HEK293 (cell line): ENCODE measurements around the gene ALDH18A1.

Experiments used
- CTCF ChIA-PET: fragments of 350-600 bp; formaldehyde crosslinking; extraction: SDS; loops from one replicate; lab custom pipeline; 2021; ENCODE audit warnings: antibody characterized with exemption; lab: Yijun Ruan, JAX
- POLR2A ChIA-PET: fragments of 300-600 bp; formaldehyde crosslinking; extraction: SDS; loops from one replicate; lab custom pipeline; 2020; ENCODE audit warnings: antibody characterized with exemption, inconsistent platforms; lab: Yijun Ruan, JAX
- H3K27ac ChIP-seq: fragments of 200-500 bp; sonication (Bioruptor generic); 2 replicates; pipeline ENCODE4 v1.5.1; 2014; ENCODE audit warnings: low read depth, low read length, control low read depth, inconsistent platforms; ENCODE audit errors: extremely low read depth
- H3K36me3 ChIP-seq, 2 experiments: fragments of 200-500 bp in 1 of 2; sonication (Bioruptor generic) in 1 of 2; 1 replicate in 1 of 2; 2 replicates in 1 of 2; pipeline ENCODE4 v1.5.1; 2014 to 2017; ENCODE audit warnings: inconsistent platforms in 2 of 2, low read length in 2 of 2; ENCODE audit not compliant: control insufficient read depth in 2 of 2, insufficient read depth in 1 of 2
- H3K4me1 ChIP-seq: fragments of 200-500 bp; sonication (Bioruptor generic); 2 replicates; pipeline ENCODE4 v1.5.1; 2014; ENCODE audit warnings: mild to moderate bottlenecking, low read length, inconsistent platforms; ENCODE audit not compliant: control insufficient read depth, insufficient read depth
- H3K4me3 ChIP-seq: 2 replicates; pipeline ENCODE4 v1.5.1; 2011; ENCODE audit warnings: low read depth, mild to moderate bottlenecking, control low read depth, low read length, moderate library complexity
- H3K9me3 ChIP-seq: fragments of 200-500 bp; sonication (Bioruptor generic); 2 replicates; pipeline ENCODE4 v1.5.1; 2014; ENCODE audit warnings: low read depth, low read length, inconsistent platforms; ENCODE audit not compliant: control insufficient read depth, insufficient read depth
- MEIS1 ChIP-seq: sonication (generic); formaldehyde crosslinking; IDR thresholded peaks from 2 replicates; pipeline ENCODE4 v1.8.1; 2022; ENCODE audit warnings: missing genetic modification reagents, mild to moderate bottlenecking, borderline replicate concordance
- RBAK ChIP-seq: fragments of 450-650 bp; formaldehyde crosslinking; IDR thresholded peaks from 2 replicates; pipeline ENCODE4 v1.5.1; 2016; ENCODE audit warnings: missing biosample characterization, missing genetic modification characterization
- SETDB1 ChIP-seq: IDR thresholded peaks from one replicate; pipeline ENCODE4 v1.6.1; 2017; ENCODE audit warnings: mild to moderate bottlenecking, low read length, moderate library complexity, mixed read lengths; ENCODE audit not compliant: insufficient read length
- SP3 ChIP-seq: fragments of 450-650 bp; formaldehyde crosslinking; IDR thresholded peaks from 2 replicates; pipeline ENCODE4 v1.5.1; 2016; ENCODE audit warnings: missing biosample characterization, missing genetic modification characterization
- ZBTB48 ChIP-seq: fragments of 450-650 bp; formaldehyde crosslinking; IDR thresholded peaks from 2 replicates; pipeline ENCODE4 v1.5.1; 2016; ENCODE audit warnings: missing biosample characterization, missing genetic modification characterization
- ZFP37 ChIP-seq: fragments of 450-650 bp; formaldehyde crosslinking; IDR thresholded peaks from 2 replicates; pipeline ENCODE4 v1.5.1; 2016; ENCODE audit warnings: missing biosample characterization, missing genetic modification characterization
- ZFP69B ChIP-seq: fragments of 450-650 bp; formaldehyde crosslinking; IDR thresholded peaks from 2 replicates; pipeline ENCODE4 v1.5.1; 2016; ENCODE audit warnings: missing biosample characterization, missing genetic modification characterization
- ZNF132 ChIP-seq: fragments of 450-650 bp; formaldehyde crosslinking; IDR thresholded peaks from 2 replicates; pipeline ENCODE4 v1.5.1; 2017; ENCODE audit warnings: missing biosample characterization, missing genetic modification characterization, borderline replicate concordance
- ZNF138 ChIP-seq: fragments of 450-650 bp; formaldehyde crosslinking; IDR thresholded peaks from 2 replicates; pipeline ENCODE4 v1.5.1; 2016; ENCODE audit warnings: missing biosample characterization, missing genetic modification characterization, borderline replicate concordance
- ZNF146 ChIP-seq: fragments of 450-650 bp; formaldehyde crosslinking; IDR thresholded peaks from 2 replicates; pipeline ENCODE4 v1.5.1; 2016; ENCODE audit warnings: missing biosample characterization, missing genetic modification characterization
- ZNF211 ChIP-seq: fragments of 450-650 bp; formaldehyde crosslinking; IDR thresholded peaks from 2 replicates; pipeline ENCODE4 v1.5.1; 2016; ENCODE audit warnings: low read depth, missing biosample characterization, missing genetic modification characterization
- ZNF214 ChIP-seq: fragments of 450-650 bp; formaldehyde crosslinking; IDR thresholded peaks from 2 replicates; pipeline ENCODE4 v1.5.1; 2017; ENCODE audit warnings: missing biosample characterization, mild to moderate bottlenecking, missing genetic modification characterization, borderline replicate concordance
- ZNF24 ChIP-seq: fragments of 450-650 bp; formaldehyde crosslinking; IDR thresholded peaks from 2 replicates; pipeline ENCODE4 v1.5.1; 2016; ENCODE audit warnings: missing biosample characterization, missing genetic modification characterization
- ZNF302 ChIP-seq: fragments of 450-650 bp; formaldehyde crosslinking; IDR thresholded peaks from 2 replicates; pipeline ENCODE4 v1.5.1; 2016; ENCODE audit warnings: missing biosample characterization, missing genetic modification characterization, low read depth
- ZNF311 ChIP-seq: fragments of 450-650 bp; formaldehyde crosslinking; IDR thresholded peaks from 2 replicates; pipeline ENCODE4 v1.5.1; 2017; ENCODE audit warnings: missing biosample characterization, missing genetic modification characterization, borderline replicate concordance
- ZNF354C ChIP-seq: fragments of 450-650 bp; formaldehyde crosslinking; IDR thresholded peaks from 2 replicates; pipeline ENCODE4 v1.5.1; 2016; ENCODE audit warnings: missing biosample characterization, missing genetic modification characterization, low read depth, borderline replicate concordance
- ZNF366 ChIP-seq: fragments of 450-650 bp; formaldehyde crosslinking; conservative IDR thresholded peaks from 2 replicates; pipeline ENCODE4 v1.5.1; 2016; ENCODE audit warnings: missing biosample characterization, missing genetic modification characterization
- ZNF558 ChIP-seq: fragments of 450-650 bp; formaldehyde crosslinking; IDR thresholded peaks from 2 replicates; pipeline ENCODE4 v1.5.1; 2016; ENCODE audit warnings: missing biosample characterization, missing genetic modification characterization
- ZNF629 ChIP-seq: fragments of 450-650 bp; formaldehyde crosslinking; IDR thresholded peaks from 2 replicates; pipeline ENCODE4 v1.5.1; 2017; ENCODE audit warnings: missing biosample characterization, missing genetic modification characterization
- ZNF660 ChIP-seq: fragments of 450-650 bp; IDR thresholded peaks from 2 replicates; pipeline ENCODE4 v1.5.1; 2018; ENCODE audit warnings: missing biosample characterization, mild to moderate bottlenecking, missing genetic modification characterization
- ZNF701 ChIP-seq: fragments of 450-650 bp; formaldehyde crosslinking; IDR thresholded peaks from 2 replicates; pipeline ENCODE4 v1.5.1; 2016; ENCODE audit warnings: missing biosample characterization, missing genetic modification characterization
- ZNF837 ChIP-seq: fragments of 450-650 bp; formaldehyde crosslinking; IDR thresholded peaks from 2 replicates; pipeline ENCODE4 v1.5.1; 2016; ENCODE audit warnings: missing biosample characterization, missing genetic modification characterization
- TF ChIP-seq, protein P1 (sequence below): fragments of 450-650 bp; formaldehyde crosslinking; IDR thresholded peaks from 2 replicates; pipeline ENCODE4 v1.5.1; 2016; ENCODE audit warnings: missing biosample characterization, missing genetic modification characterization, low read depth
- TF ChIP-seq, protein P2 (sequence below): fragments of 450-650 bp; formaldehyde crosslinking; IDR thresholded peaks from 2 replicates; pipeline ENCODE4 v1.5.1; 2016; ENCODE audit warnings: missing biosample characterization, missing genetic modification characterization
- TF ChIP-seq, protein P3 (sequence below): fragments of 450-650 bp; formaldehyde crosslinking; IDR thresholded peaks from 2 replicates; pipeline ENCODE4 v1.5.1; 2016; ENCODE audit warnings: missing biosample characterization, missing genetic modification characterization, borderline replicate concordance
- TF ChIP-seq, protein P4 (sequence below): fragments of 450-650 bp; IDR thresholded peaks from 2 replicates; pipeline ENCODE4 v1.5.1; 2018; ENCODE audit warnings: missing biosample characterization, missing genetic modification characterization

The ALDH18A1 gene

DNA sequence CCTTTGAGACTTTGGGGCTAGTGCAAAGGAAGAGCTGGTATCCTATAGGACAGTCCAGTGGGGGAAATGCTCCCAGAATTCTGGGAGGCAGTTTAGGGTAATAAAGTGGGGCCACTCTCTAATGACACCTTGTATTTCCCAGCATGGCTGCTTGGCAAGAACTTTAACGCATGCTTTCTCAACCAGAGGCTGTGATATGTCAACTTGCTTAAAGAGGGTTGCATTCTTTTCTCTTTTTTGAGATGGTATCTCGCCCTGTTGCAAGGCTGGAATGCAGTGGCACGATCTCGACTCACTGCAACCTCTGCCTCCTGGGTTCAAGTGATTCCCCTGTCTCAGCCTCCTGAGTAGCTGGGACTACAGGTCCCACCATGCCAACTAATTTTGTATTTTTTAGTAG, 38.4 kb downstream of the ALDH18A1 start (continued):
- TF ChIP-seq ZNF211: no peak
- no peak for TF ChIP-seq ZFP69B (tag by site-specific recombination)
- TF ChIP-seq, protein P1, sequence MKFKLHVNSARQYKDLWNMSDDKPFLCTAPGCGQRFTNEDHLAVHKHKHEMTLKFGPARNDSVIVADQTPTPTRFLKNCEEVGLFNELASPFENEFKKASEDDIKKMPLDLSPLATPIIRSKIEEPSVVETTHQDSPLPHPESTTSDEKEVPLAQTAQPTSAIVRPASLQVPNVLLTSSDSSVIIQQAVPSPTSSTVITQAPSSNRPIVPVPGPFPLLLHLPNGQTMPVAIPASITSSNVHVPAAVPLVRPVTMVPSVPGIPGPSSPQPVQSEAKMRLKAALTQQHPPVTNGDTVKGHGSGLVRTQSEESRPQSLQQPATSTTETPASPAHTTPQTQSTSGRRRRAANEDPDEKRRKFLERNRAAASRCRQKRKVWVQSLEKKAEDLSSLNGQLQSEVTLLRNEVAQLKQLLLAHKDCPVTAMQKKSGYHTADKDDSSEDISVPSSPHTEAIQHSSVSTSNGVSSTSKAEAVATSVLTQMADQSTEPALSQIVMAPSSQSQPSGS (tag by site-specific recombination): no peak
- TF ChIP-seq, all 188 proteins: peak for 0

DNA sequence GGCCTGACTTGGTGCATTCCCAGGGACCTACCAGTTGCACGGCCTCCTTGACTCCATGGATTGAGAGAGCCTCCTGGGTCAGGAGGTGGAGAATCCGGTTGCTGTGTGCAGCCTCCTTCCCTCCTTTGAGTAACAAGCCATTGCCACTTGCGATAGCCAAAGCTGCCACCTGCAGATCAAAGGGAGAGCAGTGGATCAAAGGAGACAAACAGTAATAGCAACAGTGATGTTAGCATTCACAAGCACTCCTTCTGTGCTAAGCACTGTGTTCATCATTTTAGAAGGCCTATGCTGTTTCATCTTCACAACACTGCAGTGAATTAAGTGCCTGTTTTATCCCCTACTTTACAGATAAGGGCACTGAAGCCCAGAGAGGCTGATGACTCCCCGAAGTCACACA, 40.1 kb downstream of the ALDH18A1 start:
- no peak for TF ChIP-seq ZNF214 (tag by site-specific recombination)
- TF ChIP-seq, protein P2, sequence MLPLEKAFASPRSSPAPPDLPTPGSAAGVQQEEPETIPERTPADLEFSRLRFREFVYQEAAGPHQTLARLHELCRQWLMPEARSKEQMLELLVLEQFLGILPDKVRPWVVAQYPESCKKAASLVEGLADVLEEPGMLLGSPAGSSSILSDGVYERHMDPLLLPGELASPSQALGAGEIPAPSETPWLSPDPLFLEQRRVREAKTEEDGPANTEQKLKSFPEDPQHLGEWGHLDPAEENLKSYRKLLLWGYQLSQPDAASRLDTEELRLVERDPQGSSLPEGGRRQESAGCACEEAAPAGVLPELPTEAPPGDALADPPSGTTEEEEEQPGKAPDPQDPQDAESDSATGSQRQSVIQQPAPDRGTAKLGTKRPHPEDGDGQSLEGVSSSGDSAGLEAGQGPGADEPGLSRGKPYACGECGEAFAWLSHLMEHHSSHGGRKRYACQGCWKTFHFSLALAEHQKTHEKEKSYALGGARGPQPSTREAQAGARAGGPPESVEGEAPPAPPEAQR (tag by site-specific recombination): no peak
- no peak for TF ChIP-seq MEIS1 (CRISPR knock-in tag)
- TF ChIP-seq ZNF366: no peak
- no peak for TF ChIP-seq ZNF132 (tag by site-specific recombination)
- no peak for TF ChIP-seq ZNF311 (tag by site-specific recombination)
- TF ChIP-seq, protein P3, sequence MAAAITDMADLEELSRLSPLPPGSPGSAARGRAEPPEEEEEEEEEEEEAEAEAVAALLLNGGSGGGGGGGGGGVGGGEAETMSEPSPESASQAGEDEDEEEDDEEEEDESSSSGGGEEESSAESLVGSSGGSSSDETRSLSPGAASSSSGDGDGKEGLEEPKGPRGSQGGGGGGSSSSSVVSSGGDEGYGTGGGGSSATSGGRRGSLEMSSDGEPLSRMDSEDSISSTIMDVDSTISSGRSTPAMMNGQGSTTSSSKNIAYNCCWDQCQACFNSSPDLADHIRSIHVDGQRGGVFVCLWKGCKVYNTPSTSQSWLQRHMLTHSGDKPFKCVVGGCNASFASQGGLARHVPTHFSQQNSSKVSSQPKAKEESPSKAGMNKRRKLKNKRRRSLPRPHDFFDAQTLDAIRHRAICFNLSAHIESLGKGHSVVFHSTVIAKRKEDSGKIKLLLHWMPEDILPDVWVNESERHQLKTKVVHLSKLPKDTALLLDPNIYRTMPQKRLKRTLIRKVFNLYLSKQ (tag by site-specific recombination): no peak
- TF ChIP-seq ZNF354C (tag by site-specific recombination): no peak
- TF ChIP-seq ZFP37: no peak
- no peak for TF ChIP-seq ZBTB48
- TF ChIP-seq RBAK (tag by site-specific recombination): no peak
- no peak for TF ChIP-seq ZNF837 (tag by site-specific recombination)
- TF ChIP-seq ZNF138 (tag by site-specific recombination): no peak
- no peak for TF ChIP-seq ZNF558 (tag by site-specific recombination)
- TF ChIP-seq, protein P4, sequence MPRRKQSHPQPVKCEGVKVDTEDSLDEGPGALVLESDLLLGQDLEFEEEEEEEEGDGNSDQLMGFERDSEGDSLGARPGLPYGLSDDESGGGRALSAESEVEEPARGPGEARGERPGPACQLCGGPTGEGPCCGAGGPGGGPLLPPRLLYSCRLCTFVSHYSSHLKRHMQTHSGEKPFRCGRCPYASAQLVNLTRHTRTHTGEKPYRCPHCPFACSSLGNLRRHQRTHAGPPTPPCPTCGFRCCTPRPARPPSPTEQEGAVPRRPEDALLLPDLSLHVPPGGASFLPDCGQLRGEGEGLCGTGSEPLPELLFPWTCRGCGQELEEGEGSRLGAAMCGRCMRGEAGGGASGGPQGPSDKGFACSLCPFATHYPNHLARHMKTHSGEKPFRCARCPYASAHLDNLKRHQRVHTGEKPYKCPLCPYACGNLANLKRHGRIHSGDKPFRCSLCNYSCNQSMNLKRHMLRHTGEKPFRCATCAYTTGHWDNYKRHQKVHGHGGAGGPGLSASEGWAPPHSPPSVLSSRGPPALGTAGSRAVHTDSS: no peak
- Histone ChIP-seq H3K9me3 (no peaks in the 10 kb centered on the region), H3K36me3 (peaks cover 51 to 89% of the 10 kb centered on the region in 2 experiments), H3K4me3 (no peak overlapping the region), H3K4me1 (no peaks in the 10 kb centered on the region), H3K27ac (no peak overlapping the region)
- ChIA-PET CTCF (interaction anchor here (1.8 kb wide), 1 partner anchor 242 kb away, joined by 5 read pairs; no protein-coding TSS in a partner anchor), POLR2A (no interaction called here)

DNA sequence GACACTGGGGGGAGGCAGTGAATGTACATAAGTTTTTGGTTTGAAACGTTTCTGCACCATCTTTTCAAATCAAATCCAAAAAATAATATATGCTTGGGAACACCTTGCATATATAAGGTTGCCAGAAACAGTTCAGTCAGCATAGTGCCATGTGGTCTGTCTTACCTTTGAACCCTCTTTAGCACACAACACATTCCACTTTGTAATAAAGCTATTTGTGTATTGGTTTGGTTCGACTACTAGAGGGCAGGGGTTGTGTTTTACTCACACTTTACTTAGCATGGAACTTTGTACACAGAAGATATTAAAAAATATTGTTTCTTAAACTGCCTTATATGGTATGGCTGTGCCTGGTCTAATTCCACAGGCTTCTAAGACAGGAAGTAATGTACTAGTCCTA, 43.2 kb downstream of the ALDH18A1 start:
- no peak overlapping the region for H3K27ac ChIP-seq
- ChIA-PET CTCF (interaction anchor here (0.6 to 1.4 kb wide), 4 partner anchors 12 to 235 kb away, joined by 3 to 4 read pairs (median 4); no protein-coding TSS in a partner anchor), POLR2A (no interaction called here)
- peaks cover 69 to 100% of the 10 kb centered on the region in 2 experiments for H3K36me3 ChIP-seq
- TF ChIP-seq ZNF660 (tag by site-specific recombination) (no peak), ZNF629 (tag by site-specific recombination) (no peak), SETDB1 (no peak), SP3 (tag by site-specific recombination) (no peak), ZNF701 (tag by site-specific recombination) (no peak), ZFP69B (tag by site-specific recombination) (no peak), ZNF302 (tag by site-specific recombination) (no peak), ZNF24 (tag by site-specific recombination) (no peak), ZNF146 (no peak)
- no peaks in the 10 kb centered on the region for H3K9me3 ChIP-seq
- no peaks in the 10 kb centered on the region for H3K4me1 ChIP-seq
- H3K4me3 ChIP-seq: no peak overlapping the region
